ENCODE measurements around the gene TLCD2. TPM values are rescaled to one million over a fixed set of nuclear protein-coding genes. Genes with fewer than 3 reads are reported as not detected.
A peak's percentile ranks its signal among the peaks of the same experiment; 100 is the strongest.
"Not testable (repeated sequence)": the region's sequence is repeated elsewhere in the genome, so short reads cannot be mapped to it uniquely, and the experiment has no call there.

The TLCD2 gene
- total RNA-seq, 4 donors from 2014 or later, result 0.88 to 8.0 (median 5.4) TPM

DNA sequence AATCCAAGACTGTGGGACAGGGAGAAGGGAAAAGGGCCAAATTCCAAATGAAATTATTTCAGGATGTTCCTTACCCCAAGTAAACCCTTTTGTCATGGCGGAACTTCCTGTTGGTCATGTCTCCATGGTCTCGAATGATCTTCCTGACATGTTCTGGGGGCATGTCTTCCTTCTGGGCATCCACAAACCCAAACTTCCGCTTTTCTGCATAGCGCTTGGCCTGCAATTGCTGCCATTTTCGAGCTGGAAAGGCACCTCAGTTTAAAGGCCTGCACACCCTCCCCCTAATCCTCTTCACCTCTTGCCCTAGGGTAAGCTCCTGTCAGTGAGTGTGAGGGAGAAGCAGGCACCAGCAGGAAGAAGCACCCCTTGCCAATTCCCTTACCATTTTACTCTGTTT is 26.7 kb downstream of the TLCD2 start:
- Histone ChIP-seq H3K27me3 (no peaks in the 10 kb centered on the region), H3K36me3 (no peaks in the 10 kb centered on the region), H3K9me3 (no peaks in the 10 kb centered on the region), H3K4me1 (peaks cover 0 to 7% of the 10 kb centered on the region in 2 donors), H3K27ac (peak overlapping the region; percentile 90 to 91), H3K4me3 (peak overlapping the region; percentile 83 to 92)
- no peak for TF ChIP-seq POLR2A (IDR thresholded peaks at IDR 0.05)
- TF ChIP-seq, protein P1, sequence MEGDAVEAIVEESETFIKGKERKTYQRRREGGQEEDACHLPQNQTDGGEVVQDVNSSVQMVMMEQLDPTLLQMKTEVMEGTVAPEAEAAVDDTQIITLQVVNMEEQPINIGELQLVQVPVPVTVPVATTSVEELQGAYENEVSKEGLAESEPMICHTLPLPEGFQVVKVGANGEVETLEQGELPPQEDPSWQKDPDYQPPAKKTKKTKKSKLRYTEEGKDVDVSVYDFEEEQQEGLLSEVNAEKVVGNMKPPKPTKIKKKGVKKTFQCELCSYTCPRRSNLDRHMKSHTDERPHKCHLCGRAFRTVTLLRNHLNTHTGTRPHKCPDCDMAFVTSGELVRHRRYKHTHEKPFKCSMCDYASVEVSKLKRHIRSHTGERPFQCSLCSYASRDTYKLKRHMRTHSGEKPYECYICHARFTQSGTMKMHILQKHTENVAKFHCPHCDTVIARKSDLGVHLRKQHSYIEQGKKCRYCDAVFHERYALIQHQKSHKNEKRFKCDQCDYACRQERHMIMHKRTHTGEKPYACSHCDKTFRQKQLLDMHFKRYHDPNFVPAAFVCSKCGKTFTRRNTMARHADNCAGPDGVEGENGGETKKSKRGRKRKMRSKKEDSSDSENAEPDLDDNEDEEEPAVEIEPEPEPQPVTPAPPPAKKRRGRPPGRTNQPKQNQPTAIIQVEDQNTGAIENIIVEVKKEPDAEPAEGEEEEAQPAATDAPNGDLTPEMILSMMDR (IDR thresholded peaks at IDR 0.05), result no peak
- DNase-seq, result no peak
- intact Hi-C loops (cut with DNase I; ENCODE audit: low total_unique reads), result no loop called here

DNA sequence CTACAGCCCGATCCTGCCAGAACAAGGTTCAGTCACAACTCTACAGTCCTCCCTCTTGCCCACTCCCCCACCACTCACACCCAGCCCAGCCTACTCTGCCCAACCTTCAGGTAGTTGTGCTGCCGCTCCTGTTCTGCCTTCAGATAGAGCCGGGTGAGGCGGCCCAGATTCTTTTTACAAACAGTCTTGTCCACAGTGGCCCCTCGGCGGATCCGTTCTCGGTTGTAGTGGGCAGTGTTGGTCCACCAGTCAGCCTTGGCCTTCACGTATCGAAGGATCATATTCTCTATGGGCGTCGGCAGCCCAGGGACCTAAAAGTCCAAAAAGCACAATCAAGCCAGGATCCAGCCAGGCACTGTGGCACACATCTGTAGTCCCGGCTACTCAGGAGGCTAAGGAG is 33.8 kb downstream of the TLCD2 start:
- no peak for DNase-seq
- H3K4me3 ChIP-seq, result no peak overlapping the region
- TF ChIP-seq, protein P1 (IDR thresholded peaks at IDR 0.05), result no peak
- no peak for TF ChIP-seq POLR2A (IDR thresholded peaks at IDR 0.05)
- no peaks in the 10 kb centered on the region for H3K4me1 ChIP-seq
- intact Hi-C loops (cut with DNase I; ENCODE audit: low total_unique reads), result no loop called here
- H3K27me3 ChIP-seq, result no peaks in the 10 kb centered on the region
- no peaks in the 10 kb centered on the region for H3K9me3 ChIP-seq
- no peak overlapping the region for H3K27ac ChIP-seq
- no peaks in the 10 kb centered on the region for H3K36me3 ChIP-seq

DNA sequence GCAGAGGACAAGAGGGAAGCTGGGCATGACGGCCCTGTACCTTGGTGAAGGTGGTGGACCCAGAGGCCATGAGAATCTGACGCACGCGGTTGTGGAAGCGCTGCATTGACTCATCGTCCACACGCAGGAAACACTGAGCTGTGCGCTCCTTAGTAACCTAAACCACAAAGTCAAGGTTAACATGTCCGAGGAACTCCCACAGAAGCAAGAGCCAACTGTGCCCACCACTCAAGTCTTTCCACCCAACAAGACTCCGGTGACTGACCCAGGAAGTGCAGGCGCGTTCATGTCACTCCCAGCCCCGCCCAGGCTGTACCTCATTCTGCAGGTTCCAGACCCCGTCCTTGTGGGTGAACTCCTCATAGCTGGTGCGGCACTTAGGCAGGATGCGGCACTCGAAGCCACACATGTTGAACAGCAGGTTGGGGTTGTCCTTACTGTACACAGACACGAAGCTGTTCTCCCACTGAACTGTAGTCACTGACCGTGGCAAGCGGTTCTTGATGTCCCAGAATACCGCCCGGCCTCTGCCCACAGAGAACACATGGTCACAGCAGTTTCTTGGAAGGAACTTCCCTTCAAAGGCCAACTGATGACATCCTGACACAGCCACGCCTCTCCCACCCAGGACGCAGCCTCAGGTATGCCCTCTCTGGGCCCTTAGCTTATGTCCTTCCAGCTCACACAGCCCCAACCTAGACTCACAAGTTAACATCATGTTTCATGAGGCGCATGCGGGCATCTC is 37.0 kb downstream of the TLCD2 start:
- Histone ChIP-seq H3K9me3 (no peaks in the 10 kb centered on the region), H3K4me1 (peaks cover 0 to 10% of the 10 kb centered on the region in 2 donors), H3K27me3 (no peaks in the 10 kb centered on the region), H3K4me3 (no peak overlapping the region), H3K27ac (no peak overlapping the region), H3K36me3 (no peaks in the 10 kb centered on the region)
- intact Hi-C loops (cut with DNase I; ENCODE audit: low total_unique reads), result no loop called here
- TF ChIP-seq POLR2A (IDR thresholded peaks at IDR 0.05), result no peak
- TF ChIP-seq, protein P1 (IDR thresholded peaks at IDR 0.05), result no peak
- no peak for DNase-seq

DNA sequence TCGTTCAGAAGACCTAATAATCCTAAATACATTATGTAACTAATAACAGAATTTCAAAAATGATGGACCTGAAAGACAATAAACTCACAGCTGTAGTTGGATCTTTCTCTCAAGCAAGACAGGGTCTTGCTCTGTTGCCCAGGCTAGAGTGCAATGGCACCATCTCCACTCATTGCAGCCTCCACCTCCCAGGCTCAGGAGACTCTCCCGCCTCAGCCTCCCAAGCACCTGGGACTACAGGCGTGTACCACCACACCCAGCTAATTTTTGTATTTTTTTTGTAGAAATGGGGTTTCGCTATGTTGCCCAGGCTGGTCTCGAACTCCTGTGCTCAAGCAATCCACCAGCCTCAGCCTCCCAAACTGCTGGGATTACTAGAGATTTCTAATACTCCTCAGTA is 46.2 kb downstream of the TLCD2 start:
- H3K4me3 ChIP-seq; H3K4me1 ChIP-seq; H3K27ac ChIP-seq; intact Hi-C loops (cut with DNase I; ENCODE audit: low total_unique reads); DNase-seq; H3K9me3 ChIP-seq; H3K27me3 ChIP-seq; H3K36me3 ChIP-seq: not testable (repeated sequence)

GRCh38 chr17:1661045-1661444 is 49.1 kb downstream of the TLCD2 start:
- DNase-seq, result no peak
- intact Hi-C loops (cut with DNase I; ENCODE audit: low total_unique reads), result no loop called here
- Histone ChIP-seq H3K9me3 (no peaks in the 10 kb centered on the region), H3K4me1 (no peaks in the 10 kb centered on the region), H3K27me3 (no peaks in the 10 kb centered on the region), H3K4me3 (no peak overlapping the region), H3K27ac (no peak overlapping the region), H3K36me3 (no peaks in the 10 kb centered on the region)
- TF ChIP-seq POLR2A (IDR thresholded peaks at IDR 0.05), result no peak
- TF ChIP-seq, protein P1 (IDR thresholded peaks at IDR 0.05), result no peak
